ENCODE results near the gene SVEP1.

GRCh38 chr9:110536822-110537221 is 42.7 kb downstream of the SVEP1 start:
- TF ChIP-seq CTCF (conservative IDR thresholded peaks at IDR 0.05) (no peak), ZFX (IDR thresholded peaks at IDR 0.05) (no peak)
